Measurements from ENCODE around the gene TMEM80. TPM values are rescaled to one million over a fixed set of nuclear protein-coding genes. Genes with fewer than 3 reads are reported as not detected.

TMEM80 gene
- total and polyA plus RNA-seq, 9 of the 15 experiments (the other 6 are each of a cell fraction or from before 2014, with no cell fraction given): 5.1 to 30.1 (median 12.4) TPM

GRCh38 chr11:727281-727701 is 31.7 kb downstream of the TMEM80 start:
- intact Hi-C loops (cut with micrococcal nuclease): loop anchor here (5.0 kb wide), 2 partner anchors 70 to 175 kb away; partner anchors contain the start of gene SLC25A22

More at GRCh38 chr11:727281-727701, 31.7 kb downstream of the TMEM80 start:
- Histone ChIP-seq H3K79me2 (ENCODE audit: control insufficient read depth, insufficient read depth, low read length) (no peaks in the 10 kb centered on the region; the same call in 1 of the 3 replicates), H3K4me1 (replicated peaks in 1 of 2; ENCODE audit: control insufficient read depth in 2 of 2, insufficient read depth in 2 of 2, low read length in 2 of 2) (peaks cover 35 to 66% of the 10 kb centered on the region in 2 experiments), H3K36me3 (ENCODE audit: control insufficient read depth, insufficient read depth, low read length) (no peaks in the 10 kb centered on the region), H3K27ac (ENCODE audit: extremely low read depth, low read depth, low read length) (peak overlapping the region; percentile 51; the same call in 1 of the 3 replicates), H3K4me2 (ENCODE audit: insufficient read depth, low read length) (peak overlapping the region; percentile 65), H3K9me3 (replicated peaks; ENCODE audit: control insufficient read depth, insufficient read depth, low read depth, low read length) (no peaks in the 10 kb centered on the region), H2AFZ (ENCODE audit: low read depth, low read length) (no peak overlapping the region), H3K9ac (ENCODE audit: insufficient read depth in 1 of 2, low read depth in 2 of 2, low read length in 2 of 2) (peak overlapping the region; percentile 45 to 87), H3K9me1 (ENCODE audit: control insufficient read depth, insufficient read depth, low read length) (no peaks in the 10 kb centered on the region), H3K27me3 (ENCODE audit: control insufficient read depth in 2 of 2, insufficient read depth in 2 of 2, low read length in 2 of 2) (no peaks in the 10 kb centered on the region; a peak in 1 of 5 replicates), H4K20me1 (replicated peaks; ENCODE audit: control insufficient read depth, insufficient read depth, low read length) (no peaks in the 10 kb centered on the region), H3K4me3 (no peak overlapping the region)
- ATAC-seq (no peak; the same call in 2 of the 3 replicates), DNase-seq (ENCODE audit: extremely low read depth in 1 of 4, low spot score in 3 of 4) (peak in 1 of 4 experiments; percentile 18), FAIRE-seq (no peak)
- POLR2A ChIA-PET: interaction anchor here (0.6 to 2.8 kb wide), 7 partner anchors 21 to 159 kb away, joined by 3 to 25 read pairs (median 4); partner anchors contain the start of genes DEAF1 and TMEM80
- WGBS (ENCODE audit: insufficient coverage, low coverage, missing lambda C conversion rate): 85% methylated on average over 12 of the region's 12 CpGs
- in situ Hi-C loops (cut with MboI): no loop called here
- no peak for TF ChIP-seq SREBF1 (IDR thresholded peaks at IDR 0.05; ENCODE audit: borderline replicate concordance, low read depth, low read length)
- no peak for TF ChIP-seq ZNF644 (tag; IDR thresholded peaks at IDR 0.05; ENCODE audit: low read depth)
- TF ChIP-seq PYGO2 (tag; IDR thresholded peaks at IDR 0.05): no peak
- TF ChIP-seq TARDBP (IDR thresholded peaks at IDR 0.05): no peak
- no peak for TF ChIP-seq NCOR1 (IDR thresholded peaks at IDR 0.05)
- TF ChIP-seq GATAD2A (IDR thresholded peaks at IDR 0.05): no peak
- TF ChIP-seq CREB3L1 (IDR thresholded peaks at IDR 0.05; ENCODE audit: borderline replicate concordance, low read depth): no peak
- no peak for TF ChIP-seq RFX5 (IDR thresholded peaks at IDR 0.05; ENCODE audit: low read depth, low read length)
- no peak for TF ChIP-seq MECOM (CRISPR knock-in tag; IDR thresholded peaks at IDR 0.05)
- BruUV-seq (replicated peaks): no TSS peak
- CTCF ChIA-PET (ENCODE audit: low intra/inter-chr PET ratio): interaction anchor here (1.2 to 2.2 kb wide), 6 partner anchors 20 to 172 kb away, joined by 3 to 22 read pairs (median 8); partner anchors contain the start of genes TALDO1 and TMEM80
